Sigmoid colon (tissue), 7 donors: ENCODE results near the gene CNTNAP1. TPM values are rescaled to one million over a fixed set of nuclear protein-coding genes. Genes with fewer than 3 reads are reported as not detected.

Experiments
- DNase-seq: peaks from one replicate; pipeline ENCODE4 v3.0.0-alpha.2; 2019
- H3K27ac ChIP-seq, 4 donors: fragments of 200-600 bp; sonication (generic); one replicate each; pipeline ENCODE4 v1.5.1; 2016 to 2019; ENCODE audit warnings: mild to moderate bottlenecking in 1 of 4
- H3K27me3 ChIP-seq, 3 donors: fragments of 200-600 bp; sonication (generic); one replicate each; pipeline ENCODE4 v1.5.1; 2019; ENCODE audit warnings: mild to moderate bottlenecking in 1 of 3
- H3K36me3 ChIP-seq, 4 donors: fragments of 200-600 bp; sonication (generic); one replicate each; pipeline ENCODE4 v1.5.1; 2016 to 2019
- H3K4me1 ChIP-seq, 4 donors: fragments of 200-600 bp; sonication (generic); one replicate each; pipeline ENCODE4 v1.5.1; 2017 to 2019
- H3K4me3 ChIP-seq, 4 donors: fragments of 200-600 bp; sonication (generic); one replicate each; pipeline ENCODE4 v1.5.1; 2017 to 2019; ENCODE audit warnings: mild to moderate bottlenecking in 2 of 4, moderate library complexity in 1 of 4
- H3K9me3 ChIP-seq, 4 donors: fragments of 200-600 bp in 3 of 4; sonication (generic) in 3 of 4; one replicate each; pipeline versions ENCODE4 v1.5.1 to v1.6.1; 2013 to 2019
- EP300 ChIP-seq, 4 donors: sonication (generic); formaldehyde crosslinking; IDR thresholded peaks; one replicate each; pipeline ENCODE4 v1.6.1; 2017; ENCODE audit warnings: antibody characterized with exemption in 4 of 4
- POLR2A ChIP-seq, 2 donors: fragments of 450-650 bp; IDR thresholded peaks; one replicate each; pipeline ENCODE4 v1.6.1; 2016; ENCODE audit warnings: antibody characterized with exemption in 2 of 2, mild to moderate bottlenecking in 2 of 2, moderate library complexity in 2 of 2
- POLR2AphosphoS5 ChIP-seq, 4 donors: sonication (generic); formaldehyde crosslinking; IDR thresholded peaks; one replicate each; pipeline ENCODE4 v1.6.1; 2017; ENCODE audit warnings: antibody characterized with exemption in 4 of 4
- WGBS, 2 donors: extraction: QIAGEN DNeasy Blood & Tissue Kit; methylation state at CpG; one replicate each; pipeline ENCODE4 v1.1.7; 2013; 5-methylcytosine and 5-hydroxymethylcytosine counted together
- intact Hi-C: fragments of 100-400 bp; cut with DNase I; formaldehyde crosslinking; loops from one replicate; pipeline ENCODE4 v1.15.1; 2023
- polyA plus RNA-seq, 3 donors: library from polyadenylated mRNA; stranded (reverse); fragments of 200-250 nt; gene quantifications; one replicate each; pipeline ENCODE4 v1.2.3, GENCODE V29; 2013
- small RNA-seq, 3 donors: library from RNA; depleted of rRNA; stranded (forward); fragments of <200 nt; gene quantifications; one replicate each; pipeline ENCODE3, GENCODE V24; 2016
- total RNA-seq, 4 donors: library from RNA; depleted of rRNA; stranded (reverse); fragments of >200 nt; gene quantifications; one replicate each; pipeline ENCODE4 v1.1.0, GENCODE V29; 2016
- TF ChIP-seq, protein P1 (sequence below), 4 experiments: fragments of 450-650 bp in 3 of 4; fragments of 200-600 bp in 1 of 4; IDR thresholded peaks; one replicate each; pipeline ENCODE4 v1.5.1; 2016 to 2019; ENCODE audit warnings: antibody characterized with exemption in 4 of 4, mild to moderate bottlenecking in 3 of 4, moderate library complexity in 2 of 4
- donor health status: healthy with polysubstance abuse.
- donor health status: Bipolar disorder and iron deficiency.
- donor health status: healthy.

CNTNAP1 gene
- total and polyA plus RNA-seq, 7 donors, result under 0.01 to 46.8 (median 7.7) TPM

DNA sequence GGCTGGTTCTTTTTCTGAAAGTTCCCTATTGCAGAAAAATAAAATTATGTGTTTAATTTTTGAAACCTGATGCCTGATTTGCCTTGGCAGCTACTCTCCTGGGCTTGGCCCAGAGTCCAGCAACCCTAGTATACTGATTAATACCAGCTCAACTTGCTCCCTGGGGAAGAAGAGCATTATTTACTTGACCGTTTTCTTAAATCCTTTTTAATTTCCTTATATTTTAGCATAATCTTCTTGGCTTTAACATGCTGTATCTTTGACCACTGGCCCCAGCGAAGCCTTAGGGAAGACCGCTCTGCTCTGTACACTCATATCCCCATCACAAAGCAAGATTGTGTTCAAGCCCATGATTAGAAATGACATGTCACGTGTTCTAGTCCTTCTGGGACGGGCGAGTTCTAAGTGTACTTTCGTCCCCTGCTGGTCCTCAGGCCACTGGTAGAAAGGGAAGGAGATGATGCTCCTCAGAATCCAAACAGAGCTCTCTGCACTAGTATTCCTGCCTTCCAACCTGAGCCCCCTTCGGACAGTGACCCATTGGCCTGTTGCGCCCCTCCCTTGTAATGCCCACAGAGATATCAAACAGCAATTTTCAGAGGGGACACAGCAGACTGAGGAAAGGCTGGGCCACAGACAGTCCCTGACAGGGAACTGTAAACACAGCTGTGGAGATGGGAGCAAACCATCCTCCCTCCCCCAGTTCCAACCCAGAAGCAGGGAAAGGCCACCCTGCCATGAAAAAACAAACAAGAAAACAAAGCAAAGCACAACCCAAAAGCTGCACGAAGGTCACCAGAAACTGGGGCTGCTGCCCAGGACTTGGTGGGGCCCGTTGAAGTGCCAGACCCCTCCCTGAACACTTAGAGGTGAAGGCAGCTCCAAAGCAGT is 66.8 kb downstream of the CNTNAP1 start:
- peak; percentile 70 for DNase-seq
- H3K4me1 ChIP-seq, result peaks cover 0 to 13% (median 8%) of the 10 kb centered on the region in 4 donors
- TF ChIP-seq, protein P1, sequence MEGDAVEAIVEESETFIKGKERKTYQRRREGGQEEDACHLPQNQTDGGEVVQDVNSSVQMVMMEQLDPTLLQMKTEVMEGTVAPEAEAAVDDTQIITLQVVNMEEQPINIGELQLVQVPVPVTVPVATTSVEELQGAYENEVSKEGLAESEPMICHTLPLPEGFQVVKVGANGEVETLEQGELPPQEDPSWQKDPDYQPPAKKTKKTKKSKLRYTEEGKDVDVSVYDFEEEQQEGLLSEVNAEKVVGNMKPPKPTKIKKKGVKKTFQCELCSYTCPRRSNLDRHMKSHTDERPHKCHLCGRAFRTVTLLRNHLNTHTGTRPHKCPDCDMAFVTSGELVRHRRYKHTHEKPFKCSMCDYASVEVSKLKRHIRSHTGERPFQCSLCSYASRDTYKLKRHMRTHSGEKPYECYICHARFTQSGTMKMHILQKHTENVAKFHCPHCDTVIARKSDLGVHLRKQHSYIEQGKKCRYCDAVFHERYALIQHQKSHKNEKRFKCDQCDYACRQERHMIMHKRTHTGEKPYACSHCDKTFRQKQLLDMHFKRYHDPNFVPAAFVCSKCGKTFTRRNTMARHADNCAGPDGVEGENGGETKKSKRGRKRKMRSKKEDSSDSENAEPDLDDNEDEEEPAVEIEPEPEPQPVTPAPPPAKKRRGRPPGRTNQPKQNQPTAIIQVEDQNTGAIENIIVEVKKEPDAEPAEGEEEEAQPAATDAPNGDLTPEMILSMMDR (IDR thresholded peaks at IDR 0.05), result no peak
- TF ChIP-seq POLR2AphosphoS5 (IDR thresholded peaks at IDR 0.05) (no peak), EP300 (IDR thresholded peaks at IDR 0.05) (no peak), POLR2A (IDR thresholded peaks at IDR 0.05) (no peak)
- H3K27me3 ChIP-seq, result no peaks in the 10 kb centered on the region
- no peaks in the 10 kb centered on the region for H3K9me3 ChIP-seq
- intact Hi-C loops, result no loop called here
- WGBS, 2 donors, result 79% methylated on average over 11 of the region's 11 CpGs
- peak overlapping the region; percentile 10 to 72 (median 22) for H3K27ac ChIP-seq
- no peak overlapping the region for H3K4me3 ChIP-seq
- no peaks in the 10 kb centered on the region for H3K36me3 ChIP-seq

Small RNA genes lying within 50 kb of the gene (small RNA-seq; reads per million reads assigned to genes)
- gene MIR6780A, result 0 to 0.58 (median 0.11) reads per million in 3 donors

Other genes starting within 250 kb of the CNTNAP1 start
- gene ATP6V0A1, start 223.7 kb upstream of the CNTNAP1 start, total RNA-seq, result 10 to 100 TPM; 36.0 to 96.1 (median 51.2) TPM
- gene ATP6V0A1, start 223.7 kb upstream of the CNTNAP1 start, polyA plus RNA-seq, result 10 to 100 TPM; 11.6 to 53.1 (median 16.2) TPM
- 10 to 100 TPM; 35.2 to 52.6 (median 45.0) TPM for gene NAGLU, start 146.3 kb upstream of the CNTNAP1 start, total RNA-seq
- 10 to 100 TPM in 2 of 3 donors, 1 to 10 TPM in 1; 9.7 to 33.2 (median 12.6) TPM for gene NAGLU, start 146.3 kb upstream of the CNTNAP1 start, polyA plus RNA-seq
- gene HSD17B1, start 129.6 kb upstream of the CNTNAP1 start, total RNA-seq, result 1 to 10 TPM in 2 of 4 donors, under 1 TPM in 2; 0.16 to 5.3 (median 0.86) TPM
- gene HSD17B1, start 129.6 kb upstream of the CNTNAP1 start, polyA plus RNA-seq, result 1 to 10 TPM; 1.2 to 1.7 (median 1.4) TPM
- gene COASY, start 120.4 kb upstream of the CNTNAP1 start, total RNA-seq, result 10 to 100 TPM; 14.3 to 17.5 (median 16.3) TPM
- gene COASY, start 120.4 kb upstream of the CNTNAP1 start, polyA plus RNA-seq, result 10 to 100 TPM; 48.0 to 98.9 (median 80.7) TPM
- 10 to 100 TPM; 24.7 to 50.5 (median 30.8) TPM for gene MLX, start 115.4 kb upstream of the CNTNAP1 start, total RNA-seq
- 100 to 1,000 TPM in 1 of 3 donors, 10 to 100 TPM in 2; 77.1 to 129 (median 97.9) TPM for gene MLX, start 115.4 kb upstream of the CNTNAP1 start, polyA plus RNA-seq
- gene PSMC3IP, start 104.8 kb upstream of the CNTNAP1 start, total RNA-seq, result 10 to 100 TPM in 1 of 4 donors, 1 to 10 TPM in 3; 4.6 to 10.3 (median 5.7) TPM
- gene PSMC3IP, start 104.8 kb upstream of the CNTNAP1 start, polyA plus RNA-seq, result 1 to 10 TPM; 2.3 to 5.8 (median 2.4) TPM
- 10 to 100 TPM; 47.1 to 82.0 (median 53.7) TPM for gene RETREG3, start 73.2 kb upstream of the CNTNAP1 start, total RNA-seq
- 10 to 100 TPM in 1 of 3 donors, 1 to 10 TPM in 2; 7.2 to 28.4 (median 7.4) TPM for gene RETREG3, start 73.2 kb upstream of the CNTNAP1 start, polyA plus RNA-seq
- 10 to 100 TPM; 22.1 to 35.0 (median 23.9) TPM for gene TUBG1, start 72.8 kb upstream of the CNTNAP1 start, total RNA-seq
- gene TUBG1, start 72.8 kb upstream of the CNTNAP1 start, polyA plus RNA-seq, result 10 to 100 TPM; 16.2 to 39.2 (median 30.3) TPM
- 10 to 100 TPM; 28.0 to 57.3 (median 33.6) TPM for gene TUBG2, start 23.2 kb upstream of the CNTNAP1 start, total RNA-seq
- gene TUBG2, start 23.2 kb upstream of the CNTNAP1 start, polyA plus RNA-seq, result 1 to 10 TPM; 1.2 to 6.6 (median 4.2) TPM
- 10 to 100 TPM; 12.3 to 25.2 (median 20.1) TPM for gene PLEKHH3, start 5.5 kb upstream of the CNTNAP1 start, total RNA-seq
- gene PLEKHH3, start 5.5 kb upstream of the CNTNAP1 start, polyA plus RNA-seq, result 10 to 100 TPM in 1 of 3 donors, 1 to 10 TPM in 2; 4.4 to 14.7 (median 9.6) TPM
- gene CCR10, start 688 bp upstream of the CNTNAP1 start, total RNA-seq, result 1 to 10 TPM; 2.3 to 9.2 (median 3.5) TPM
- 1 to 10 TPM in 1 of 3 donors, not detected in 2; 1.2 TPM for gene CCR10, start 688 bp upstream of the CNTNAP1 start, polyA plus RNA-seq
- gene EZH1, start 62.5 kb downstream of the CNTNAP1 start, total RNA-seq, result 10 to 100 TPM; 41.5 to 68.1 (median 42.3) TPM
- gene EZH1, start 62.5 kb downstream of the CNTNAP1 start, polyA plus RNA-seq, result 10 to 100 TPM in 1 of 3 donors, 1 to 10 TPM in 2; 5.3 to 24.1 (median 6.6) TPM
- gene RAMP2, start 78.7 kb downstream of the CNTNAP1 start, total RNA-seq, result 10 to 100 TPM; 11.2 to 26.6 (median 18.4) TPM
- 10 to 100 TPM in 2 of 3 donors, 1 to 10 TPM in 1; 2.3 to 21.0 (median 16.7) TPM for gene RAMP2, start 78.7 kb downstream of the CNTNAP1 start, polyA plus RNA-seq
- gene VPS25, start 90.9 kb downstream of the CNTNAP1 start, total RNA-seq, result 10 to 100 TPM; 27.1 to 40.3 (median 37.3) TPM
- 100 to 1,000 TPM; 103 to 135 (median 105) TPM for gene VPS25, start 90.9 kb downstream of the CNTNAP1 start, polyA plus RNA-seq
- under 1 TPM in 1 of 4 donors, not detected in 3; 0.28 TPM for gene WNK4, start 98.1 kb downstream of the CNTNAP1 start, total RNA-seq
- gene WNK4, start 98.1 kb downstream of the CNTNAP1 start, polyA plus RNA-seq, result 10 to 100 TPM; 13.2 to 14.4 (median 14.0) TPM
- 100 to 1,000 TPM in 1 of 4 donors, 10 to 100 TPM in 3; 73.4 to 100 (median 98.2) TPM for gene COA3, start 116.2 kb downstream of the CNTNAP1 start, total RNA-seq
- 100 to 1,000 TPM; 282 to 382 (median 295) TPM for gene COA3, start 116.2 kb downstream of the CNTNAP1 start, polyA plus RNA-seq
- under 1 TPM in 1 of 4 donors, not detected in 3; 0.33 TPM for gene CNTD1, start 116.3 kb downstream of the CNTNAP1 start, total RNA-seq
- 1 to 10 TPM in 2 of 3 donors, under 1 TPM in 1; 0.42 to 7.2 (median 4.2) TPM for gene CNTD1, start 116.3 kb downstream of the CNTNAP1 start, polyA plus RNA-seq
- gene BECN1, start 141.8 kb downstream of the CNTNAP1 start, total RNA-seq, result 100 to 1,000 TPM; 139 to 215 (median 161) TPM
- 100 to 1,000 TPM in 2 of 3 donors, 10 to 100 TPM in 1; 98.8 to 141 (median 131) TPM for gene BECN1, start 141.8 kb downstream of the CNTNAP1 start, polyA plus RNA-seq
- 10 to 100 TPM; 34.3 to 69.1 (median 57.5) TPM for gene PSME3, start 150.9 kb downstream of the CNTNAP1 start, total RNA-seq
- gene PSME3, start 150.9 kb downstream of the CNTNAP1 start, polyA plus RNA-seq, result 10 to 100 TPM; 59.5 to 94.9 (median 69.4) TPM
- 1 to 10 TPM; 1.2 to 2.1 (median 1.4) TPM for gene AOC2, start 162.0 kb downstream of the CNTNAP1 start, total RNA-seq
- 1 to 10 TPM in 1 of 3 donors, not detected in 2; 1.2 TPM for gene AOC2, start 162.0 kb downstream of the CNTNAP1 start, polyA plus RNA-seq
- gene AOC3, start 168.7 kb downstream of the CNTNAP1 start, total RNA-seq, result 100 to 1,000 TPM in 2 of 4 donors, 10 to 100 TPM in 2; 58.1 to 227 (median 107) TPM
- gene AOC3, start 168.7 kb downstream of the CNTNAP1 start, polyA plus RNA-seq, result 10 to 100 TPM in 1 of 3 donors, 1 to 10 TPM in 2; 3.5 to 32.7 (median 5.4) TPM
- not detected for gene G6PC1, start 218.3 kb downstream of the CNTNAP1 start, total RNA-seq
- under 1 TPM in 1 of 3 donors, not detected in 2; 0.23 TPM for gene G6PC1, start 218.3 kb downstream of the CNTNAP1 start, polyA plus RNA-seq